Left renal cortex interstitium (tissue), 4 donors: ENCODE results near the gene RALA. TPM values are rescaled to one million over a fixed set of nuclear protein-coding genes. Genes with fewer than 3 reads are reported as not detected.

Experiments
- DNase-seq, 4 donors: peaks; one replicate each; pipeline ENCODE4 v3.0.0-alpha.2; 2013; ENCODE audit warnings: low read depth in 4 of 4, low spot score in 2 of 4, missing footprints in 1 of 4
- polyA plus RNA-seq, 4 donors: library from polyadenylated mRNA; unstranded; fragments of 120-200 nt; gene quantifications; one replicate each; pipeline ENCODE4 v1.2.1, GENCODE V29; 2013; ENCODE audit not compliant: insufficient read length in 4 of 4

Gene RALA
- polyA plus RNA-seq, 4 donors, result 58.8 to 71.9 (median 66.8) TPM

DNA sequence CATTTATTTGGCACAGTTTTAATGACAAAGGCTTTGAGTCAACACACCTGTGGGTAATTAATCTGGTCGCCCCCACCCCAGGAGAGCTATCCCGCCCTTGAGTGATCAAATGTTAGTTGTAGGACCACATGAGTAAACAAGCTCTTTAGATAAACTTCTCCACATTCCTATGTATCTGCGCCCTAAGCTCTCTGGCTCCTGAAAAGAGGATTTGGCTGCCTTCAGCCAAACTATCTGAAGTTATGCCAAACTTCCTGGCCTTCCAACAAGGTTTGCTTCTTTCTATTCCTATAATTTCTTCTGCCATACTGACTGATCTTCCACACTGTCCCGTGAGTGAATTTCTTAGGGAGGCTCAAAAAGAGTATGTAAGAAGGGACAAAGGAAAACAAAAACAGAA lies 134.2 kb downstream of the RALA start:
- no peak for DNase-seq

Other genes starting within 250 kb of the RALA start
- 10 to 100 TPM; 35.1 to 54.2 (median 47.1) TPM for gene YAE1, start 57.2 kb upstream of the RALA start, polyA plus RNA-seq